NCI-H1417 (cell line): ENCODE measurements around the gene FBXL16.
A peak's percentile ranks its signal among the peaks of the same experiment; 100 is the strongest.
"Not testable (repeated sequence)": the region's sequence is repeated elsewhere in the genome, so short reads cannot be mapped to it uniquely, and the experiment has no call there.

ENCODE experiments used
- DNase-seq, 3 experiments: peaks; one replicate each; lab custom pipeline; 2025; lab: John Stamatoyannopoulos, UW

FBXL16 gene

DNA sequence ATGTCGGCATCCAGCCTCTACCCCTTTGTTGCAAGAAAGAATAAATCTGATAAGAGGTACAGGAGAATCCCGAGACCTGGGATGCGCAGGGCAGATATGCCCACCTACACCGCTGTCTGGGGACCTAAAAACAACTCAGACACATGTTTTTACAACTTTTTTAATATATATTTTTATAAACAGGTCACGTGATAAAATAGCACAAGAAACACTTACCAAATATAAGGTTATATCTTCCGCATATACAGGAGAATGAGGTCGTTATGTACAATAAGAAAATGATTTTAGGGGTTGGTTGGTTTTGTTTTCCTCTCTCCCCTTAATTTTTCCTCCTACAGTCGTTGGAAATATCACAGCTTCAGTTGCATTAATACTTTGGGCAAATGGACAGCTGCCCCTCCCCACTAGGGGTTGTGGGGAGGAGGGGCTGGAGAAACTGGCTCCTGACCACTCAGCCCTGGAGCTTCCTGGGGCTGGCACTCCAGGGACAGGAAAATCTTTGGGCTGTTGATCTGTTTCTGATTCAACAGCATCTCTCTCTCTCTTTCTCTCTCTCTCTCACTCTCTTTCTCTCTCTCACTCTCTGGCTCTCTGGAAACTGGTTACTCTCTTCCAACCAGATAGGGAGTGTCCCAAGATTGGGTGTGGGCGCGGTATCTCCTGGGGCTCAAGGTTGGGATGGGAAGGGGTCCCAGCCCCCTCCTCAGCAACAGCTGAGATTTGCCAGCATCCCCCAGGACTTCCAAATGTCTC, 13.1 kb downstream of the FBXL16 start:
- DNase-seq, result no peak

DNA sequence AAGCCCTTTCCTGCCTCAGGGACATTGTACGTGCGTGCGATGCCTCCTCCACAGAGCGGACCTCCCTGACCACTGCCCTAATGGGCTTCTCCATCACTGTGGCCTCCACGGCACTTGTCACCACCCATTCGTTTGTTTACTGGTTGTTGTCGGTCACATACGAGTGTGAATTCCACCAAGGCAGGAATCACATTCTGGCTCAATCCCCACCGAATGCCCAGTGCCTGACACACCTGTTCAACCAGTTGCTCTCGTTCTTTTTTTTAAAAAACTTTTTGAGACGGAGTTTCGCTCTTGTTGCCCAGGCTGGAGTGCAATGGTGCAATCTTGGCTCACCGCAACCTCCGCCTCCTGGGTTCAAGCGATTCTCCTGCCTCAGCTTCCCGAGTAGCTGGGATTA, 14.4 kb downstream of the FBXL16 start:
- DNase-seq, result not testable (repeated sequence)

- no peak for DNase-seq
Observed at GRCh38 chr16:689175-689897, 16.3 kb downstream of the FBXL16 start.

DNA sequence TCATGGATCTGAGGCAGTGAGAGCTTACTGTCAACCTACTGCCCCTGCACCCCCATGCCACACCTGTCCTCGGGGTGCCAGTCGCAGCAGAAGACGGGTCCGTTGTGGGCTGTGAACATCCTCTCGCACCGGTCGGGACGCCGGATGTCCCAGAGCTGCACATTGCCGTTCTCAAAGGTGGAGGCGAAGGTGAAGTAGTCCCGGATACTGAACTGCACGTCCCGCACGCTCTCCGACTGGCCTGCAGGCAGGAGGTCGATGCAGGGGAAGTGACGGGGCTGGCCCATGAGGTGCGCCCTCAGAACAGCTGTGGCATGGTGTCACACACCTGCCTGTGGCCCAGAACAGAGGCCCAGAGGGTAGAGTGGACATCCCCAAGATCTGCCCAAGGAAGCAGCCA, 18.1 kb downstream of the FBXL16 start:
- no peak for DNase-seq

DNA sequence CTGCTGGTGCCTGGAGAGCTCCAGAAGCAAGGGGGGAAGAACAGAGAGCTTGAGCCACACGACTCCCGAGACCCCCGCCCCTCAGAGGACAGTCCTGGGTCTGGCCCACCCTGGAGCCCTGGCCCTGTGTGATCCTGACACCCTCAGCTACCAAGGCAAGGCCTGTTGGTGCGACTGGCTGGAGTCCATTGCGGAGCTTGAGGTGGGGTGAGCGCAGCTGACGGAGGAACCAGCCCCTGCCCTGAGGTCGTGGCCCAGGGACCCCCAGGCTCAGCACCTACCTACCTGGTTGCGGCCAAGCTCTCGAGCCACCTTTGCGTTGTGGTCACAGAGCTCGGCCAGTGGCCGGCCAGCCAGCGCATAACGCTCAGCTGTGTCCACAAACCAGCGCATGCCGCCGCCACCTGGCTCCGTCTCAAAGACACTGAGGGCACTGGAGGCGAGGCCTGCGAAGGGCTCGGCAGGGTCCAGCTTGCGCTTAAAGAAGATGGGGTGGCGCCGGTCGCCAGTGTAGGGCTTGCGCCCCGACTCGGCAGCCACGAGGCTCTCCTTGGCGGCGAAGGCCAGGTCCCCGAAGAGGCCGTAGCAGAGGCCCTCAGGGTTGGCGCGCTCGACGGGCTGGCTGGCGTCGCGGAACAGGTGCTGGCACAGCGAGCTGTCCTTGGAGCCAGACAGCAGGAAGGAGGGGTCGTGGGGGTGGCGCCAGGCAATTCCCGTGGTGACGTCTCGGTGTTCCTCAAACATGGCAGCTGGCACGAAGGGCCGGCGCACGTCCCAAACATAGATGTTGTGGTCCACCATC, 18.9 kb downstream of the FBXL16 start:
- DNase-seq, result no peak

DNA sequence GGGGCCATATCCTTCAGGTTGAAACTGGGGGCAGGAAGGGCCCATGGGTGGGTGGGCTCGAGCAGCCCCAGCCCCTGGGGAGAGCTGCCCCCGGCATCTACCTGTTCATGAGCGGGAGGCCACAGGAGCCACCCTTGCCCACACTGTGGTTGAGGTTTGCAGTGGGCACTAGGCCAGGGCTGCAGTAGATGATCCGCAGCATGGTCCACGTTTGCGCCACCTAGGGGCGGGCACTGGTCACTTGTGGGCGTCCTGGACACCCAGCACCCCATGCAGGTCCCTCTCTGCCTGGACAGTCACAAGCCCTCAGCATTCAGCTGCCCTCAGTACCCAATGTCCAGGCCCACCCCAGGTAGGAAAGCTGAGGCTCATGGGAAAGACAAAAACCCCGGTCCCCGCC, 19.6 kb downstream of the FBXL16 start:
- peak; percentile 40 to 65 (median 54) for DNase-seq

DNA sequence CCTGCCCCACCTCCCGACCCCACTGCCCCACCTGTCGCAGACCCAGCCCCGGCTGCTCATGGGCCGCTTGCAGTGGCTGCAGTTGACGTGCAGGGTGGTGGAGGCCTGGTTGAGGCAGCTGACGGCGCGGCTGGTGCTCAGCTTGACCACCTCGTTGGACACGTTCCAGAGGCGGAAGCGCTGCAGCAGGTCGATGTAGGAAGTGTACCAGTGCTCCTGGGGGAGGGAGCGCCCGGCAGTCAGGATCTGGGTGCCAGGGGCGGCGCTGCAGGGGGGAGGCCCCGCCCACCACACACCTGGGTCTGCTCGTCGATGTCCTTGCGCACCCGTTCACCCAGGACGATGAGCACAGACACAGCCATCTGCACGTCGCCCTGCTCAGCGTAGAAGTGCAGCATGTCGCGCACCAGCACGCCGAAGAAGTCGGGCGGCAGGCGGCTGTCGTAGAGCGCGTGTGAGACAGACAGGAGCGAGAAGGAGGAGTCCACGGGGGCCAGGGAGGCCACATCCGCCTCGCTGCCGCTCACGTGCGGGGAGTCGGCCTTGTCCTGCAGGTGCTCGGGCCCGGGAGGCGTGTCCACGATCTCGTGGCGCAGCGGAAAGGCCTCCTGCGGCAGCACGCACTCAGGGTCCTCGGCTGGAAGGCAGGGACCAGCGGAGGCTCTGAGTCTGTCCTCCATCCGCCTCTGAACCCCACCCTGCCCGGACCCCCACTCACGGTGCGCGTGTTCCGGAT, 20.5 kb downstream of the FBXL16 start:
- peak; percentile 83 to 93 (median 91) for DNase-seq

- peak; percentile 95 to 99 (median 97) for DNase-seq
Observed at GRCh38 chr16:684071-684794, 21.4 kb downstream of the FBXL16 start, which contains the start of gene JMJD8. Gene JMJD8 (minus strand): TSS chr16:684334. CDS start chr16:684319, 15 bp downstream.

DNA sequence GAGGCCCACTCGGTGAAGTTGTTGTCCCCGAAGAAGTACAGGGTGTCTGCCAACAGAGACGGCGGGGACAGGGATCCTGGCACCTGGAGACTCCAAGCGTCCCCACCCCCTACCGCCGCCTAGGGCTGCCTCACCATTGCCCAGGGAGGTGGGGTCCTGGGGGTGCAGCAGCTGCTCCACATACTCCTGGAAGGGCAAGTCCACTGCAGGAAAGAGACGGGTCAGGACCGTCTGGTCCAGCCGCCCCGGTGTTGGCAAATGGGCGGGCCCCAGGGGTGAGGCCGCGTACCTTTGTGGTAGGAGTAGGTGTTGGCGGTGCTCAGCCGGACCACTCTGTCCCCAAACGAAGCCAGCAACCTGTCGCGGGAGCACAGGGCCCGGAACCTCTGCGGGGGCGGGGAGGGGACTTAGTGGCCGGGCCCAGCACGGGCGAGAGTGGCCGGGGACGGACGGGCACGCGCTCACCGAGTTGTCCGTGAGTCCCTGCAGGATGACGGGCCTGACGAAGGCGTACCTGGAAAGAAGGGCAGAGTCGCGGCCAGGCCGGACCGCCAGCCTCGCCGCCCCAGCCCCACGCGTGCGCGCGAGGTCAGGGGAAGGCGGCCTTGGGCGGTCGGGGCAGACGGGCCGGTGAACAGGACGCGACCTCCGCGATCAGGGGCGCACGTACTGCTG, 22.1 kb downstream of the FBXL16 start:
- no peak for DNase-seq

- DNase-seq, result no peak
Observed at GRCh38 chr16:682493-683395, 22.9 kb downstream of the FBXL16 start.

GRCh38 chr16:681746-682427, 23.7 kb downstream of the FBXL16 start:
- no peak for DNase-seq

DNA sequence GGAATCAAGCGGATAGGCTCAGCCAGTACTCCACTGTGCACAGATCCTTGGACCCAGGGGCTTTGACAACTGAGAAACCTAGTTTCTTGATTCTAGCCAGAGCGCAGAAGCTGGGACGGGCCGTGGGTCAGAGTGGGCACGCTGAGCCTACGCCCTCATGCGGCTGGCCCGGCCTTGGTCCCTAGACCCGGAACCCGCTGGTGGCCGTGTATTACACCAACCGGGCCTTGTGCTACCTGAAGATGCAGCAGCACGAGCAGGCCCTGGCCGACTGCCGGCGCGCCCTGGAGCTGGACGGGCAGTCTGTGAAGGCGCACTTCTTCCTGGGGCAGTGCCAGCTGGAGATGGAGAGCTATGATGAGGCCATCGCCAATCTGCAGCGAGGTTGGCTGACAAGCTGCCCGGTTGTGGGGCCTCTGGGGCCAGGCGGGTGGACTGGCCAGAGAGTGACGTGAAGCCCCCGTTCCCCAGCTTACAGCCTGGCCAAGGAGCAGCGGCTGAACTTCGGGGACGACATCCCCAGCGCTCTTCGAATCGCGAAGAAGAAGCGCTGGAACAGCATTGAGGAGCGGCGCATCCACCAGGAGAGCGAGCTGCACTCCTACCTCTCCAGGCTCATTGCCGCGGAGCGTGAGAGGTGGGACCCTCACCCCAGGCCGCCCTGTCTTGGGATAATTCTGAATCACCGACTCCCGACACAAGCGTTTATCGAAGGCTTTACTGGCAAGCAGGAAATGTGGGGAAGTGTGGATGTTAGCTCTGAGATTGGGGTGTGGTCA, 24.4 kb downstream of the FBXL16 start:
- DNase-seq, result peak in 1 of 3 experiments; percentile 32

DNA sequence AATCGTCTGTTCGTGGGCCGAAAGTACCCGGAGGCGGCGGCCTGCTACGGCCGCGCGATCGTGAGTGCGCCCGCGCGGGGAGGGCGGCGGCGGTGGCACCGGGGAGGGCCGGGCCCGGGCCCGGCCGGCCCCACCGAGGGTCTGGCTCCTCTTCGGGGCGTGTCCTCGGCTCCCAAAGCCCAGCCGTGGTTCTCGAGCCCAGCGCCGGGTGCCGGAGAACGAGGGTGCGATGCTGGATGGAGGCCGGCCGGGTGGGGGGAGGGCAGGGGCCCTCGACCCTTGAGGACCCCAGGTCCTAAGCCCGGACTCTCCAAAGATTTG, 25.0 kb downstream of the FBXL16 start:
- no peak for DNase-seq

DNA sequence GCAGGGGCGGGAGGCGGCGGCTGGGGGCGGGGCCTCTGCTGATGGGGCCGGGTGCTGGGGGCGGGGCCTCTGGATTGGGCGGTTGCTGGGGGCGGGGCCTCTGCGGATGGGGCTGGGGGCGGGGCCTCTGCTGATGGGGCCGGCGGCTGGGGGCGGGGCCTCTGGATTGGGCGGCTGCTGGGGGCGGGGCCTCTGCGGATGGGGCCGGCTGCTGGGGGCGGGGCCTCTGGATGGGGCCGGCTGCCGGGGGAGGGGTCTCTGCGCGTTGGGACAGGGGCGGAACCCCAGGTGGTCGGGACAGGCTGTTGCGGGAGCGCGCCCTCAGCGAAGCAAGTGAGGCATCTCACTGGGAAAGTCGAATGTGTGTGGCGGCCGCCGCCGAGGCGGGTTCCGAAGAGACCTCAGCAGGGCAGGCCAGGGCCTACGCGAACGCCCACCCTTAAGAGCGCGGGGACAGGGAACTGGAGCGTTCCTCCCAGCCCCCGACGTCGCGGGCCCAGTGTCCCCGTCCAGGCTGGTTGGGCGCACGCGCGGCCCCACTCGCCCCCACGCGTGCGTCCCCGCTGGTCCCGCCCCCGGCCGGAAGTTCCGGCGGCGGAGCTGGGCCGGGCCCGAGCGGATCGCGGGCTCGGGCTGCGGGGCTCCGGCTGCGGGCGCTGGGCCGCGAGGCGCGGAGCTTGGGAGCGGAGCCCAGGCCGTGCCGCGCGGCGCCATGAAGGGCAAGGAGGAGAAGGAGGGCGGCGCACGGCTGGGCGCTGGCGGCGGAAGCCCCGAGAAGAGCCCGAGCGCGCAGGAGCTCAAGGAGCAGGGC, 25.6 kb downstream of the FBXL16 start, which contains the start of gene STUB1:
Gene STUB1, plus strand, starts transcription at position 597 of the 811 bp plus-strand sequence. Its CDS starts 116 bp downstream, at position 713.
- DNase-seq, result peak; percentile 80 to 91 (median 90)

DNA sequence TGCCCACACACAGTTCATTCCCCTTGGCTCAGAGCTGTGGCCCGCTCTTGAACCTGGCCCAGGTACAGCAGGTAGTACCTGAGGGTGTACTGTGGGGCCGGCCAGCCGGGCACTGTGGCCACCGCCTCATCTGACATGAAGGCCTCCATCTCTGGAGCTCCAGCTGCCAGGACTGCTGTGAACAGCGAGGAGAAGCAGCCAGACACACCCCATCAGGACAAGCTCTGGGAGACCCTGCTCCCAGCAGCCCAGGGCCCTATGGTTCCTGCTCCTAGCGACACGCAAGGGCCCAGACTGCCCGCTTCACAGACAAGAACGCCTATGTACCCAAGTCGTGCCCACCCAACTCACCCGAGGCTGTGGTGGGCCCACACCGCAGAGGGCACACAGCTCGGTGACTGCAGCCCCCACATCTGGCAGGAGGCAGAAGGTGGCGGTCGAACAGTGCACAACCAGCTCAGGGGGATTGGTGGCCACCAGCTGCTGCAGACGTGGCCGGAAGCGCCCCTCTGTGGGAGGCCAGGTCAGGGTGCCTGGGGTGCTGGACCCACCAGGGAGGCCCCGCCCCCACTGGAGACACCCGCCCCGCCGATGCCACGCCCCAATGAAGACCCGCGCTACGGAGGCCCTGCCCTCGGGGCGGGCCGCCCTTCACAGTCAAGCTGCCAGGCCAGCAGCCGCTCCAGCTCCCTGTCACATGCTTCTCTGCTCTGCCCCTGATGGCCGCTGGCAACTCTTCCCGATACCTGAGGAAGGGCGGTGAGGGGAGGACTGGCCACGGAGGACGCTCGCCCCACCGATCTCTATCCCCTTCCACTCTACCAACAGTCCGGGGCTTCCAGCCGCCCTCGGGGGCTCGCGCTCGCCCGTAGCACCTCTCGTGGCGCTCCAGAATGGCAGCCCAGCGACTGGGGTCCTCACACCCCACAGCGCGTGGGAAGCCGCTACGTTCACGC, 26.5 kb downstream of the FBXL16 start:
- peak; percentile 78 to 86 (median 80) for DNase-seq
